ENCODE results near the gene TRIB2.

TRIB2 gene

DNA sequence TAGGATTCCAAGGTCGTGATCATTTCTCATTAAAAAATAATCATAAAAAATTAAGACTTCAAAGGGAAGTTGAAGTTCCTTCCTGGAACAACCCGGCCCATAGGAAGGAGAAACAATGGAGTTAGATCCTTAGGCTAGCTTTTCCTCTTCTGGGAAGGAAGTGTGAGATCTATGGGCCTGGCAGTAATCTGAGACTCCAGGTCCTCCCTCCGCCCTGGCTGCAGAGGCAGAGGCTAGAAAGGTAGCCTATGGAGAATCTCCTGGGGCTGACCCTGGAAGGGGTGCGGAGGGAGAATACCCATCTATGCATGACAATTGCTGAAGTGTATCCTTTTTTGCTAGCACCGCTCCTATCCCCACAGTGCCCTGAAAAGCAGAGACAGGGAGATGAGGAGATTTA is 37.9 kb downstream of the TRIB2 start:
- DNase-seq, result no peak

- DNase-seq, result no peak
Measured at GRCh38 chr2:12755384-12755783, 38.6 kb downstream of the TRIB2 start.

GRCh38 chr2:12759248-12759647 is 42.5 kb downstream of the TRIB2 start:
- no peak for DNase-seq

- DNase-seq, result no peak
Measured at GRCh38 chr2:12761104-12761503, 44.4 kb downstream of the TRIB2 start.

- no peak for DNase-seq
Measured at GRCh38 chr2:12762337-12762736, 45.6 kb downstream of the TRIB2 start.

DNA sequence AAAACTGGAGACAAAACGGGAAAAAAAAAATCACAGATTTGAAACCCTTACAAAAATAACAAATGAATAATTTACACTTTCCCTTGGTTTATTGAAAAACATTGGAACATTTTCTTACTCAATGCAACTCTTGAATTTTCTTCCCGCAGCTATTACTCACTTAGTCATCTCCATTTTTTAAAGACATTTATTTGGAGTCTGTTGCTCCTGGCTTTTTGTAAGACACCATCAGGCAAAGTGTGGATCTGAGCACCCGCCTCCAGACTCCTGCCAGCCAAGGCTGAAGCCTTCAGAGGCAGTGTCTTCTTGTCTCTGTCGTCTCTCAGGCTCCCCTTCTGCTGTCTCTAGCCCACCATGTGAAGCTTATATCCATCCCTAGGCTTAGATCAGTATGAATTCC is 46.2 kb downstream of the TRIB2 start:
- DNase-seq, result no peak

DNA sequence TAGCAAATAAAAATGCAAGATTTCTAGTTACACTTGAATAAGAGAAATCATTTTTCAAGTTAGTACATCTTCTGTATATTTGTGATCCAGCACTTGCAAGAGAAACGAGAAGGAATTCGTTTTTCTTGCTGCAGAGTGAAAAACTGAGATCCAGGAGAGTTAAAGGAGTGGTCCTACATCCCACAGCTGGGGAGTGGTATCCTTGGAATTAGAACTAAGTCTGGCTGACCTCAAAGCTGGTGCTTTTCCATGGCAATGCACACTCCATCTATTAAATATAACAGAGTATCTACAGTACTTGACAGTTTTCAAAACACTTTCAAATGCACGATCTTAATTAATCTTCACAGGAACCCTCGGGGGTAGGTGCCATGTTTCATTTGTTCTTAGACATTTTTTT is 46.8 kb downstream of the TRIB2 start:
- DNase-seq, result no peak

GRCh38 chr2:12764075-12764730 is 47.5 kb downstream of the TRIB2 start:
- DNase-seq, result no peak

DNA sequence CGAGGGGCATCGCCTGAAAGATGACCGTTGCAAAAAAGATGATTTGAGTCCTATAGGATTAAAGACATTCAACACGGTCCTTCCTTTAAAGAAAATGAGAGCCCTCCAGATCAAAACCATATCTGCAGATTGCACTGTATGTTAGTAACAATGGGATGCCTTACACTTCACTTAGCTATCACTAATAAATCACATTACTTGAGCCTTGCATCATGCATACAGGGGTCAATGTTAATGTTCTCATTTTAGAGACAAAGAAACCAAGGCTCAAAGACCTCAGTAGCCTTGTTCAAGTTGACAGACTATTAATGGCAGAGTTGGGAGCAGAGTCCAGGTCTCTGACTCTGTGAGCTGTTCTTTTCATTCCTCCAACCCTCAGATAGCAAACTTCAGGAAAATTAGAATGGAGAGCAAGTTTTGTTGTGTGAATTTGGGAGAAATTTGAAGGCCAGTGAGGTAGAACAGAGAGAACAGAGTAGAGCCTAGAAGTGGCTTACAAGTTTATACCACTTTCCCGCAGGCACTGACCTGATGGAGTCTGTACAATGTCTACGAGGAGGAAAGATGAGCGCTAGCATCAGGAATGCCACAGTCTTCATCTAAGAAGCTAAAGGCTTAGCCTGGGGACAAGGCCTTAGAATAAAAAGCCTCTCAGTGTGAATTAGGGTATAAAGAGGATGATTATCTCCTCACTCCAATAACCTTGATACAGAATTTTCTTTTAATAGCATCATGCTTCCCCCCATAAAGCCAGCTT is 48.3 kb downstream of the TRIB2 start:
- DNase-seq, result no peak

DNA sequence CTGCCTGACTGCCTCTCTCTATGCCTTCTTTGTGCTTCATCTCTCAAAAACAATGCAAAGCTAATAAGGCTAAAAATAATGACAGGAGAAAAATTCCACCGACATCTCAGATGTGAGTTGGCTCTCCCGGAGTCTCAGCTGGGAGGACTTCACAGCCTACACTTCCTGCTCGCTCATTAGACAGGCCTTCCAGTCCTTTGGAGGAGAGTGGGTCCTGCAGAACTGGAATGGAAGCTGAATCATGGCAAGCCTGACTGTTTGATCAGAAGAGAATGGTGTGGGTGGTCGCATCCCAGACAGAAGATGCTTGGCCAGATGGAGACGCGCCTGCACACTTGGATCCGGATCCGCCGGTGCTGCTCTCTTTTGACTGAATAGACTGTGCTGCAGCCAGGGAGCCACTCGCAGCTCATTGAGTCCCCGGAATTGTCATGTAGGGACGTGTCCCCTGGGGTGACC is 49.7 kb downstream of the TRIB2 start:
- DNase-seq, result no peak

- no peak for DNase-seq
Measured at GRCh38 chr2:12767541-12767940, 50.8 kb downstream of the TRIB2 start.

DNA sequence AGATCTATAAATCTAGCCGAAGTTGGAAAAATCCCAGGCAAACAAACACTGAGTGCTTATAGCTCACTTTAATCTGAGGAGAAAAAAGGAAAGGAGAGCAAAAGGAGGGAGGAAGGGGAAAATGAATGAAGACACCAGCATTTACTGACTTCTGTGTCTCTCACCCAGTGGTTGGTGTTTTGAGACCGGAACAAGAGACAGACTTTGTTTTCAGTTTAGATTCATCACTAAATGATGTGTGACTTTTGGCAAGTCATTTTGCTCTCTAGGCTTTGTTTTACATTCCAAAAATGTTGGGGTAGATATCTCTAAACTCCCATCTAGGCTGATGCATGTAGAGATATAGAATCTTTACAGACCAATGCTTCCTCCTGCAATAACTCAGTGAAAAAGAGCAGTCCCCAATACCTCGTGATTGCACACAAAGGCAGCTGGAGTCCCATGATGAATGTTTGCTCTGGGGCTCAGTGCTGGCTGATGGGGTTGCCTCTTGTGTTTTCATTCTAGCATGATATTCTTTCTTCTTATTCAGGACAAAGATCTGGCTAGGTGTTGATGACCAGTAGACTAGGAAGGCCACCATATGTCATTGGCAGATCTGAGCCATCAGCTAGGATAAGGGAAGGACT is 51.4 kb downstream of the TRIB2 start:
- DNase-seq, result no peak

DNA sequence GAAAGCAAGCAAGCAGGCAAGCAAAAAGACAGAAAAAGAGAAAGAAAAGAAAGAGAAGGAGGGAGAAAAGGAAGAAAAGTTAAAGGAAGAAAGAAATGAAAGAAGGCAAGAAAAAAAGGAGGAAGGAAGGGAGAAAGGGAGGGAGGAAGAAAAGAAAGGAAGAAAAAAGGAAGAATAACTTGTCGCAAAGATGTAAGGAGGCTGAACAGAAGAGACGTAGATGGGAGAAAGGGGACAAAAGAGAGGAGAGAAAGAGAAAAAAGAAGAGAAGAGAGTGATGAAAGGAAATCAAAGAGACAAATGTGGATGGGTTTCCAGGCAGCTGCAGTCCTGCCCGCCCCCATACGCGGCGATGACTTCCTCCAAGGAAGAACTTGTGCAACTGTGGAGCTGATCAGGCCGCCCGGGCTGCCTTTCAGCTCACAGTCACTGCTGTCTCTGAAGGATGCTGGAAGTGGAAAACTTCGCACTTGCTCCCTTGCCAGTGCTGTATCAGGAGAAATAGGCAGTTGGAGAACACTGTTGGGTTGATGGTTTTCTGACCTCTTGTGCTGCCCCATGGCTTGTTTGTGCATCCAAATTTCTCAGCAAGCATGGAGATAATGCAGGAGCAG is 52.9 kb downstream of the TRIB2 start:
- no peak for DNase-seq

DNA sequence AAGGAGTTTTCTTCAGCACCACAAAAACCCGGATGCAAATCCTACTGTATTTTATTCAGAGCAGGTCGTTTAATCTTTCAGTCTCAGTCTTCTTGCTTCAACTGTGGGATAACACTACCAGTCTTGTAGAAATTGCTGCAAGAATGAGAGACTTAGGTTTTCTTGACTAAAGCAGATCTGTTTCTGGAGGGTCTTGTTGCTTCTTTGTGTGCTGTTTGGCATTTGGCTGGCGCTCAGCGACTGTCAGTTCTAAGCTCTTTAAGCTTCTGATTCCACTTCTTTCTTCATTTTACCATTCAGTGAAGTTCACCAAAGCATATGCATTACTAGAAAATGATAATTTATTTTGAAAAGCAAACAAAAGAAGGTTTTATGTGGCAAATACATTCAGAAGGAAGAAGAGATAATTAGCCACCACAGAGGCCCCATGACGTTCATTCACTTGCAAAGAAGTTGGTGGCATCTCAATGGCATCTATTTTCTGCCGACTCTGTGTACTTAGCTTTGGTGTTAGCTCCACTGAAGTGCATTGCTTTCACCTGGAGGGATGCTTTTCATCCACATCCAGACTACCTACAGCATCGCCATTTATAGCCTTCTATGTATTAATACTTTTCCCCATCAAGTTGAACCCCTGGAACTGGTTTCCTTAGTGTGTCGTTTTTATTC is 53.7 kb downstream of the TRIB2 start:
- DNase-seq, result no peak

GRCh38 chr2:12771154-12771553 is 54.4 kb downstream of the TRIB2 start:
- no peak for DNase-seq

- DNase-seq, result no peak
Measured at GRCh38 chr2:12773586-12774394, 57.1 kb downstream of the TRIB2 start.

- DNase-seq, result no peak
Measured at GRCh38 chr2:12774395-12774727, 57.6 kb downstream of the TRIB2 start.

DNA sequence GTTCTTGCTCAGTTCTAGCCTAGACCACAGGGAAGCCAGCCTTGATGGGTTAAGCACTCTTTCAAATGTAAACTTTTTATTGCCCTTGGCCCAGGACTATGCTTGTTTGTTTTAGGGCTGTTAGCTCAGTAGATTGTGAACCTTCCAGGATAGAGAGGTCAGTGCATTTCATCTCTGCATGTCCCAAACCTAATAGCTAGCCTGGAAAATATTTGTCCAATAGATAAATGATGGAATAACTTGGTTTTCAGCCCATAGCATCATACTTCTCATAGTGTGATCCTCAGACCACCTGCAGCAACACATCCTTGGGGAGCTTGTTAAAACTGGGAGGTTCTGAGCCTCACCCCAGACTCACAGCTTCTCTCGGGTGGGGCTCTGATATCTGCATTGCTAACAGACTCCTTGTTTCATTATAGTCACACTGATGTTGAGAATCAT is 59.8 kb downstream of the TRIB2 start:
- DNase-seq, result no peak

DNA sequence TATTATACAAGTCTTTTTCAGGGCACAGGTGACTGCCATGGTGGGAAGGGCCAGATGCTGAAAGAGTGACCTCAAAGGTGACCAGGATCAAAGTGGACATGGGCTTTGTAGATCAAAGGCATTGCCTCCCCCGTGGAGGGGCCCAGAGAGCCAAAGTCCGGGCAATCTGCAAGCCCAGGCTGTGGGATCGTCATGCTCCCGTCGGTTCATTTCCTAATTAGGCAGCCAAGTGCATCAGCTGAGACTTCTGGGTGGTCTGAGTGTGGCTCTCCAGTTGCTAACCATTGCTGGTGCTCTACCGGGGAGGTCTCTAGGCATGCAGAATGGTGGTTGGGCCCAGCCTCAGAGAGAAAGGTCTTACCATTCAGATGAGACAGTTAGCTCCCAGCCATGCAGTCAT is 61.6 kb downstream of the TRIB2 start:
- no peak for DNase-seq

DNA sequence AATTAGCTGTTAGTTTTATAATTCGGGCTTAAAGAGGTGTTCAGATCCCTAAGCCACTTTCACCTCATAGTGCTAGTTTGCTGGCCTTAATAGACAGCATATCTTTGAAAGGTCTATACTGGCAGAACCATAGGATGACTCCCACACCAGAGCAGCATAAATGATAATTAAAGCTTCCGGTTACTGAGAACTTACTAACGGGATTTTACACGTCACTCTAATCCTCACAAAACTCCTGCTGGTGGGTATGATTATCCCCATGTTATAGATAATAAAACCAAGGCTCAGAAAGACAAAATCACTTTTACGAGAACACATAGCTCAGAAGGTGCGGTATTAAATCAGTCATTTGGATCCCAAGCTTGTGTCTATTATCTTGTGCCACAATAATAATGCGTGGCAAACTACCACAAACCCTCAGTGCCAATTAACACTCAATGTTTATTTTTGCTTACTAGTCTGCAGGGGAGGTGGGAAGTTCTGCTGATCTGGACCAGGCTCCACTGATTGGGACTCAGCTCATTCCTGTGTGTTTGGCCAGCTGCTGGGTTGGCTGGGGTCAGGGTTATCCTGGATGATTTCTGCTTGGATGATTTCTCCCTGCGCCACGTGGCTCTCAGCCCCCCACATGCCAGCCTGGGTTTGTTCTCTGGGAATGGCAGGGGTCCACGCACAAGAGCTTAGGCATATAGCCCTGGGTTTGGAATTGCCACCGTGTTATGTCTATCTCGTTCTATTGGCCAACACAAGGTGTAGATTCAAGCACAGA is 62.3 kb downstream of the TRIB2 start:
- DNase-seq, result no peak

DNA sequence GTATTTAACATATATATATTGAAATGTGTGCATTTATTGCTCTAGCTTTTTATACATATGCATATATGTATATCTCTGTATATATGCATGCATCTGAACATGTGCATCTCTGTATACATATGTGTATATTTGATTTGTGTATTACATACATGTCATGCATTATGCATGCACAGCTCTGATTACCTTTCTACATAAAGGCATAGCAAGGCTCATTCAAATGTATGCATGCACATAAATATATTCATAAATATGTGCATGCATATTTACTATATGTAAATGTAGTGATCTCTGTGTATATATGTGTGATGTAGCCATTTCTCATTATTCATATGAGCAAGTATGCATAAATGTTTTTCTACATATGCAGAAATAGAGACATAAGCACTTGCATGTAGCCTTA is 64.6 kb downstream of the TRIB2 start:
- DNase-seq, result no peak

All from NCI-H1417 treated with DMSO at 0.1 percent for 48 hours (cell line).